ENCODE data around the gene AGTR1. TPM values are rescaled to one million over a fixed set of nuclear protein-coding genes. Genes with fewer than 3 reads are reported as not detected.
"Not testable (repeated sequence)": the region's sequence is repeated elsewhere in the genome, so short reads cannot be mapped to it uniquely, and the experiment has no call there.

The AGTR1 gene
- polyA plus RNA-seq, 3 donors = not detected

DNA sequence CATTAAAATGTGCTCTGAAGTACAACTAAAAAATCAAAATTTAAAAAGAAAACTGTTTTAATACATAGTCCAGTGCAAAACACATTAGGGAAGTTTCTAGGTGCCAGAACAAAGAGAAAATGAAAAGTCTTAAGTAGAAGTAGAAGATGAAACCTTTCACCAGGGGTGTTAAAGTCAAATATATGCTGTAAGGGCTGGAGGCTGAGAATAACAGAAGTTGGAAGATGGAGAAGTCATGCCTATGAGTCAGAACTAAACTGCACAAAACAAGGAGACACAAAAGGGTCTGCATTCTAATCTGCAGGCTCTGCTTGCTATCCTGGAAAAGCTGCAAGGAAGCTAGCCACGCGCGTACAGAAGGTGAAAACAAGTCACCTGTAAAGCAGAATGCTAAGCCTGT is 81.2 kb downstream of the AGTR1 start:
- no peaks in the 10 kb centered on the region for H3K36me3 Mint-ChIP-seq
- Histone ChIP-seq H3K27me3 (ENCODE audit: control insufficient read depth in 2 of 2, insufficient read depth in 2 of 2, low read length in 2 of 2) (no peaks in the 10 kb centered on the region), H3K4me3 (replicated peaks in 1 of 3; ENCODE audit: low read depth in 2 of 3, low read length in 3 of 3) (no peak overlapping the region), H3K4me1 (ENCODE audit: control insufficient read depth in 1 of 2, insufficient read depth in 2 of 2, low read length in 2 of 2) (peaks cover 4 to 7% of the 10 kb centered on the region in 2 donors), H3K27ac (ENCODE audit: low read depth in 1 of 2, low read length in 2 of 2) (no peak overlapping the region), H2AFZ (ENCODE audit: insufficient read depth, low read depth, low read length, poor library complexity, severe bottlenecking) (no peak overlapping the region), H3K4me2 (replicated peaks; ENCODE audit: extremely low read depth, low read length, poor library complexity, severe bottlenecking) (no peak overlapping the region), H3K9ac (ENCODE audit: insufficient read depth, low read length, poor library complexity, severe bottlenecking) (no peak overlapping the region), H3K9me3 (replicated peaks in 1 of 2; ENCODE audit: control insufficient read depth in 1 of 2, insufficient read depth in 1 of 2, low read length in 2 of 2) (no peaks in the 10 kb centered on the region), H4K20me1 (ENCODE audit: insufficient read depth, low read length) (no peaks in the 10 kb centered on the region), H3K79me2 (ENCODE audit: insufficient read depth, low read length) (no peaks in the 10 kb centered on the region), H3K36me3 (replicated peaks in 1 of 2; ENCODE audit: control insufficient read depth in 1 of 2, insufficient read depth in 2 of 2, low read length in 2 of 2) (no peaks in the 10 kb centered on the region)
- TF ChIP-seq, protein P1, sequence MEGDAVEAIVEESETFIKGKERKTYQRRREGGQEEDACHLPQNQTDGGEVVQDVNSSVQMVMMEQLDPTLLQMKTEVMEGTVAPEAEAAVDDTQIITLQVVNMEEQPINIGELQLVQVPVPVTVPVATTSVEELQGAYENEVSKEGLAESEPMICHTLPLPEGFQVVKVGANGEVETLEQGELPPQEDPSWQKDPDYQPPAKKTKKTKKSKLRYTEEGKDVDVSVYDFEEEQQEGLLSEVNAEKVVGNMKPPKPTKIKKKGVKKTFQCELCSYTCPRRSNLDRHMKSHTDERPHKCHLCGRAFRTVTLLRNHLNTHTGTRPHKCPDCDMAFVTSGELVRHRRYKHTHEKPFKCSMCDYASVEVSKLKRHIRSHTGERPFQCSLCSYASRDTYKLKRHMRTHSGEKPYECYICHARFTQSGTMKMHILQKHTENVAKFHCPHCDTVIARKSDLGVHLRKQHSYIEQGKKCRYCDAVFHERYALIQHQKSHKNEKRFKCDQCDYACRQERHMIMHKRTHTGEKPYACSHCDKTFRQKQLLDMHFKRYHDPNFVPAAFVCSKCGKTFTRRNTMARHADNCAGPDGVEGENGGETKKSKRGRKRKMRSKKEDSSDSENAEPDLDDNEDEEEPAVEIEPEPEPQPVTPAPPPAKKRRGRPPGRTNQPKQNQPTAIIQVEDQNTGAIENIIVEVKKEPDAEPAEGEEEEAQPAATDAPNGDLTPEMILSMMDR (IDR thresholded peaks at IDR 0.05) = no peak
- H3K4me3 Mint-ChIP-seq = no peak overlapping the region
- H3K4me1 Mint-ChIP-seq = peaks cover 18% of the 10 kb centered on the region
- intact Hi-C loops (cut with micrococcal nuclease) = no loop called here
- peak; percentile 21 to 38 (median 31) for DNase-seq
- peak overlapping the region in 2 of 7 donors; percentile 5 to 75 for H3K27ac Mint-ChIP-seq
- H3K9me3 Mint-ChIP-seq = peaks cover 0 to 4% (median 2%) of the 10 kb centered on the region in 7 donors
- WGBS (ENCODE audit: insufficient coverage) = 100% methylated on average over 3 of the region's 3 CpGs
- peaks cover 0 to 3% (median 3%) of the 10 kb centered on the region in 3 donors for H3K27me3 Mint-ChIP-seq (ENCODE audit: low read depth in 3 of 3)

GRCh38 chr3:148785026-148785425 is 87.3 kb downstream of the AGTR1 start:
- H3K36me3 ChIP-seq (replicated peaks in 1 of 2; ENCODE audit: control insufficient read depth in 1 of 2, insufficient read depth in 2 of 2, low read length in 2 of 2); H3K9ac ChIP-seq (ENCODE audit: insufficient read depth, low read length, poor library complexity, severe bottlenecking); H3K36me3 Mint-ChIP-seq; H3K27me3 ChIP-seq (ENCODE audit: control insufficient read depth in 2 of 2, insufficient read depth in 2 of 2, low read length in 2 of 2); H3K79me2 ChIP-seq (ENCODE audit: insufficient read depth, low read length); H3K9me3 ChIP-seq (replicated peaks in 1 of 2; ENCODE audit: control insufficient read depth in 1 of 2, insufficient read depth in 1 of 2, low read length in 2 of 2); H3K9me3 Mint-ChIP-seq; H3K27me3 Mint-ChIP-seq (ENCODE audit: low read depth in 3 of 3); intact Hi-C loops (cut with micrococcal nuclease); H3K4me2 ChIP-seq (replicated peaks; ENCODE audit: extremely low read depth, low read length, poor library complexity, severe bottlenecking); H3K4me1 ChIP-seq (ENCODE audit: control insufficient read depth in 1 of 2, insufficient read depth in 2 of 2, low read length in 2 of 2); H4K20me1 ChIP-seq (ENCODE audit: insufficient read depth, low read length): not testable (repeated sequence)
- no CpG with 5 or more reads among the region's 6 CpGs for WGBS (ENCODE audit: insufficient coverage)
- H3K27ac Mint-ChIP-seq = peak overlapping the region; percentile 75 to 92 (median 88)
- peaks cover 20% of the 10 kb centered on the region for H3K4me1 Mint-ChIP-seq
- DNase-seq = peak; percentile 34 to 66 (median 55)
- peak overlapping the region; percentile 7 to 91 for H3K4me3 Mint-ChIP-seq
- Histone ChIP-seq H3K27ac (ENCODE audit: low read depth in 1 of 2, low read length in 2 of 2) (peak overlapping the region in 1 of 2 donors; percentile 45), H2AFZ (ENCODE audit: insufficient read depth, low read depth, low read length, poor library complexity, severe bottlenecking) (peak overlapping the region; percentile 35), H3K4me3 (replicated peaks in 1 of 3; ENCODE audit: low read depth in 2 of 3, low read length in 3 of 3) (peak overlapping the region in 1 of 3 experiments; percentile 30)

DNA sequence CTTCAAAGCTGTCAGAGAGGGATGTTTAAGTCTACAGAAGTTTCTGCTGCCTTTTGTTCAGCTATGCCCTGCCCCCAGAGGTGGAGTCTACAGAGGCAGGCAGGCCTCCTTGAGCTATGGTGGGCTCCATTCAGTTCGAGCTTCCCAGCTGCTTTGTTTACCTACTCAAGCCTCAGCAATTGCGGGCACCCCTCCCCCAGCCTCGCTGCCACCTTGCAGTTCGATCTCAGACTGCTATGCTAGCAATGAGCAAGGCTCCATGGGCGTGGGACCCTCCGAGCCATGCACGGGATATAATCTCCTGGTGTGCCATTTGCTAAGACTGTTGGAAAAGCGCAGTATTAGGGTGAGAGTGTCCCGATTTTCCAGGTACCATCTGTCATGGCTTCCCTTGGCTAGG is 88.5 kb downstream of the AGTR1 start:
- H3K27ac ChIP-seq (ENCODE audit: low read depth in 1 of 2, low read length in 2 of 2); H3K4me1 ChIP-seq (ENCODE audit: control insufficient read depth in 1 of 2, insufficient read depth in 2 of 2, low read length in 2 of 2); H3K27ac Mint-ChIP-seq; H3K27me3 ChIP-seq (ENCODE audit: control insufficient read depth in 2 of 2, insufficient read depth in 2 of 2, low read length in 2 of 2); H3K9me3 Mint-ChIP-seq; intact Hi-C loops (cut with micrococcal nuclease); DNase-seq; H3K79me2 ChIP-seq (ENCODE audit: insufficient read depth, low read length); H3K4me3 Mint-ChIP-seq; H3K9ac ChIP-seq (ENCODE audit: insufficient read depth, low read length, poor library complexity, severe bottlenecking); H3K4me2 ChIP-seq (replicated peaks; ENCODE audit: extremely low read depth, low read length, poor library complexity, severe bottlenecking); H2AFZ ChIP-seq (ENCODE audit: insufficient read depth, low read depth, low read length, poor library complexity, severe bottlenecking); H3K27me3 Mint-ChIP-seq (ENCODE audit: low read depth in 3 of 3); H3K36me3 ChIP-seq (replicated peaks in 1 of 2; ENCODE audit: control insufficient read depth in 1 of 2, insufficient read depth in 2 of 2, low read length in 2 of 2); H4K20me1 ChIP-seq (ENCODE audit: insufficient read depth, low read length); H3K4me3 ChIP-seq (replicated peaks in 1 of 3; ENCODE audit: low read depth in 2 of 3, low read length in 3 of 3); H3K9me3 ChIP-seq (replicated peaks in 1 of 2; ENCODE audit: control insufficient read depth in 1 of 2, insufficient read depth in 1 of 2, low read length in 2 of 2); H3K36me3 Mint-ChIP-seq: not testable (repeated sequence)
- 91% methylated on average over 5 of the region's 9 CpGs for WGBS (ENCODE audit: insufficient coverage)
- peaks cover 20% of the 10 kb centered on the region for H3K4me1 Mint-ChIP-seq
